Measurements from ENCODE around the gene RPTOR. TPM values are rescaled to one million over a fixed set of nuclear protein-coding genes. Genes with fewer than 3 reads are reported as not detected.
A peak's percentile ranks its signal among the peaks of the same experiment; 100 is the strongest.

Gene RPTOR
- total RNA-seq, 1 donor, result 27.9 TPM

- no peak overlapping the region for H2AFZ ChIP-seq (ENCODE audit: low read length)
- H3K4me2 ChIP-seq (ENCODE audit: insufficient read depth, low read length), result no peak overlapping the region
- peaks cover 2% of the 10 kb centered on the region for H3K36me3 ChIP-seq (ENCODE audit: insufficient read depth, low read length)
- no peak overlapping the region for H3K27ac ChIP-seq (ENCODE audit: low read depth, low read length)
- no peaks in the 10 kb centered on the region for H3K27me3 ChIP-seq (ENCODE audit: insufficient read depth, low read length)
- no peaks in the 10 kb centered on the region for H3K4me1 ChIP-seq (ENCODE audit: insufficient read depth, low read length)
- H3K9me3 ChIP-seq (ENCODE audit: low read depth, low read length), result no peaks in the 10 kb centered on the region
- DNase-seq (ENCODE audit: insufficient read length, low spot score, missing footprints), result peak; percentile 76
- no peaks in the 10 kb centered on the region for H3K79me2 ChIP-seq (ENCODE audit: insufficient read depth, low read length)
- no peak overlapping the region for H3K4me3 ChIP-seq (ENCODE audit: insufficient read depth, low read length)
- no peak for TF ChIP-seq CTCF (IDR thresholded peaks at IDR 0.05; ENCODE audit: extremely low read depth, low read depth, low read length)
- no peaks in the 10 kb centered on the region for H4K20me1 ChIP-seq (ENCODE audit: insufficient read depth, low read length)
Measured at GRCh38 chr17:80956321-80957190, 411.9 kb downstream of the RPTOR start.

- no peaks in the 10 kb centered on the region for H3K9me3 ChIP-seq (ENCODE audit: low read depth, low read length)
- no peaks in the 10 kb centered on the region for H3K79me2 ChIP-seq (ENCODE audit: insufficient read depth, low read length)
- no peaks in the 10 kb centered on the region for H4K20me1 ChIP-seq (ENCODE audit: insufficient read depth, low read length)
- no peak overlapping the region for H3K4me2 ChIP-seq (ENCODE audit: insufficient read depth, low read length)
- H3K27me3 ChIP-seq (ENCODE audit: insufficient read depth, low read length), result no peaks in the 10 kb centered on the region
- H3K4me1 ChIP-seq (ENCODE audit: insufficient read depth, low read length), result no peaks in the 10 kb centered on the region
- peak; percentile 70 for DNase-seq (ENCODE audit: insufficient read length, low spot score, missing footprints)
- H2AFZ ChIP-seq (ENCODE audit: low read length), result no peak overlapping the region
- no peak overlapping the region for H3K27ac ChIP-seq (ENCODE audit: low read depth, low read length)
- H3K4me3 ChIP-seq (ENCODE audit: insufficient read depth, low read length), result no peak overlapping the region
- TF ChIP-seq CTCF (IDR thresholded peaks at IDR 0.05; ENCODE audit: extremely low read depth, low read depth, low read length), result no peak
- H3K36me3 ChIP-seq (ENCODE audit: insufficient read depth, low read length), result peaks cover 2% of the 10 kb centered on the region
Measured at GRCh38 chr17:80957461-80957941, 412.9 kb downstream of the RPTOR start.

GRCh38 chr17:80959330-80960036 lies 414.8 kb downstream of the RPTOR start:
- no peak overlapping the region for H3K4me2 ChIP-seq (ENCODE audit: insufficient read depth, low read length)
- H3K36me3 ChIP-seq (ENCODE audit: insufficient read depth, low read length), result peaks cover 2% of the 10 kb centered on the region
- TF ChIP-seq CTCF (IDR thresholded peaks at IDR 0.05; ENCODE audit: extremely low read depth, low read depth, low read length), result no peak
- no peaks in the 10 kb centered on the region for H4K20me1 ChIP-seq (ENCODE audit: insufficient read depth, low read length)
- no peak overlapping the region for H3K27ac ChIP-seq (ENCODE audit: low read depth, low read length)
- no peaks in the 10 kb centered on the region for H3K27me3 ChIP-seq (ENCODE audit: insufficient read depth, low read length)
- no peaks in the 10 kb centered on the region for H3K9me3 ChIP-seq (ENCODE audit: low read depth, low read length)
- H3K79me2 ChIP-seq (ENCODE audit: insufficient read depth, low read length), result no peaks in the 10 kb centered on the region
- H3K4me1 ChIP-seq (ENCODE audit: insufficient read depth, low read length), result no peaks in the 10 kb centered on the region
- DNase-seq (ENCODE audit: insufficient read length, low spot score, missing footprints), result peak; percentile 96
- H2AFZ ChIP-seq (ENCODE audit: low read length), result no peak overlapping the region
- H3K4me3 ChIP-seq (ENCODE audit: insufficient read depth, low read length), result no peak overlapping the region
